ENCODE results near the gene TBX10. TPM values are rescaled to one million over a fixed set of nuclear protein-coding genes. Genes with fewer than 3 reads are reported as not detected.

Gene TBX10
- total RNA-seq (2021): not detected in 2 replicates
- long read RNA-seq, partial matches to known transcripts: 0 of 1 reads
- long read RNA-seq, other reads (novel, unspliced or antisense): 1 of 1 reads

GRCh38 chr11:67639438-67639859, at the start of gene TBX10:
TSS of gene TBX10 (minus strand) at chr11:67639763. CDS start at chr11:67639472, 291 bp downstream.
- Histone ChIP-seq H3K56ac (ENCODE audit: insufficient read length, low read depth, low read length) (no peak within 1 kb of the TSS), H3K23me2 (ENCODE audit: insufficient read length, low read depth, low read length, poor library complexity, severe bottlenecking) (no peaks in the 10 kb centered on the region), H2AK5ac (ENCODE audit: insufficient read length, low read length) (no peak within 1 kb of the TSS), H4K91ac (ENCODE audit: insufficient read length, low read depth, low read length) (no peak within 1 kb of the TSS), H3K9ac (ENCODE audit: extremely low read depth, insufficient read length, low read length) (no peak within 1 kb of the TSS), H4K5ac (ENCODE audit: insufficient read length, low read depth, low read length) (no peak within 1 kb of the TSS), H3K27ac (ENCODE audit: insufficient read length, low read depth, low read length) (no peak within 1 kb of the TSS), H4K20me1 (ENCODE audit: control insufficient read depth, insufficient read depth, insufficient read length) (no peaks in the 10 kb centered on the region), H3K79me2 (ENCODE audit: insufficient read depth, low read length) (no peaks in the 10 kb centered on the region), H3K18ac (ENCODE audit: insufficient read length, low read depth, low read length) (no peak within 1 kb of the TSS), H3K4me2 (ENCODE audit: insufficient read depth, insufficient read length, low read length) (no peak within 1 kb of the TSS), H2BK15ac (ENCODE audit: low read depth, low read length) (no peak within 1 kb of the TSS), H3K79me1 (ENCODE audit: insufficient read depth, low read depth, low read length, poor library complexity, severe bottlenecking) (no peaks in the 10 kb centered on the region), H3K9me3 (ENCODE audit: control insufficient read depth, low read depth, low read length) (no peaks in the 10 kb centered on the region), H3K23ac (ENCODE audit: insufficient read length, low read depth, low read length) (no peak within 1 kb of the TSS), H2AFZ (ENCODE audit: low read length) (no peak within 1 kb of the TSS), H3T11ph (ENCODE audit: low read length) (no peak within 1 kb of the TSS), H3K4me1 (ENCODE audit: insufficient read depth, low read length) (no peaks in the 10 kb centered on the region), H2BK12ac (ENCODE audit: insufficient read length, low read depth, low read length) (no peak within 1 kb of the TSS), H2BK120ac (ENCODE audit: low read depth, low read length, poor library complexity, severe bottlenecking) (no peak within 1 kb of the TSS), H3K4ac (ENCODE audit: low read depth, low read length) (no peak within 1 kb of the TSS), H2BK20ac (ENCODE audit: low read depth, low read length, poor library complexity, severe bottlenecking) (no peak within 1 kb of the TSS), H2BK5ac (ENCODE audit: insufficient read length, low read length) (no peak within 1 kb of the TSS), H4K8ac (replicated peaks; ENCODE audit: insufficient read length, low read depth, low read length) (no peak within 1 kb of the TSS), H3K27me3 (ENCODE audit: insufficient read depth, low read length) (peaks cover 7% of the 10 kb centered on the region; the same call in 1 of the 2 replicates), H3K14ac (ENCODE audit: insufficient read depth, low read length) (no peak within 1 kb of the TSS; the same call in 1 of the 2 replicates)
- H3K27me3 Mint-ChIP-seq (ENCODE audit: low read depth): peaks cover 54% of the 10 kb centered on the region
- H3K9me3 Mint-ChIP-seq: peaks cover 0 to 4% of the 10 kb centered on the region in 2 experiments; a peak in 2 of 5 replicates
- WGBS (ENCODE audit: extremely low coverage, insufficient read length, low lambda C conversion rate): no CpG with 5 or more reads among the region's 18 CpGs
- peaks cover 6 to 10% of the 10 kb centered on the region in 2 experiments; a peak in 3 of 4 replicates for H3K4me1 Mint-ChIP-seq
- no peaks in the 10 kb centered on the region; a peak in 1 of 7 replicates for H3K36me3 Mint-ChIP-seq (ENCODE audit: insufficient read depth in 1 of 3, low read depth in 3 of 3)
- no peak within 1 kb of the TSS; a peak in 1 of 7 replicates for H3K27ac Mint-ChIP-seq
- no peak for TF ChIP-seq CTCF (conservative IDR thresholded peaks at IDR 0.05)
- peak; percentile 28 for DNase-seq
- H3K4me3 Mint-ChIP-seq: no peak within 1 kb of the TSS

Measured in H9 (cell line).